Activated CD4-positive, alpha-beta T cell treated with anti-CD3 and anti-CD28 coated beads for 36 hours (primary cell): ENCODE measurements around the gene PEX7. TPM values are rescaled to one million over a fixed set of nuclear protein-coding genes. Genes with fewer than 3 reads are reported as not detected.
"Not testable (repeated sequence)": the region's sequence is repeated elsewhere in the genome, so short reads cannot be mapped to it uniquely, and the experiment has no call there.

ENCODE experiments used
- ATAC-seq: fragments of 200-7000 bp; cut with Tn5 transposase; one replicate; pipeline ENCODE4 v1.10.0; 2021; ENCODE audit warnings: mild to moderate bottlenecking, moderate library complexity
- CTCF ChIA-PET: fragments of 350-600 bp; sonication (Branson Sonifier 250); formaldehyde crosslinking; loops from one replicate; lab custom pipeline; 2021; ENCODE audit warnings: antibody characterized with exemption; lab: Charles Lee
- POLR2A ChIA-PET: fragments of 350-600 bp; sonication (Branson Sonifier 250); formaldehyde crosslinking; loops from one replicate; lab custom pipeline; 2021; ENCODE audit warnings: antibody characterized with exemption, inconsistent platforms; lab: Charles Lee
- DNase-seq: peaks from one replicate; pipeline ENCODE4 v3.0.0-alpha.2; 2020
- H3K27ac Mint-ChIP-seq: one replicate; pipeline ENCODE4 v1.8.0; 2021; ENCODE audit warnings: mixed read lengths
- H3K27me3 Mint-ChIP-seq: one replicate; pipeline ENCODE4 v1.8.0; 2021; ENCODE audit warnings: mixed read lengths
- H3K36me3 Mint-ChIP-seq: one replicate; pipeline ENCODE4 v1.8.0; 2021; ENCODE audit warnings: low read depth, mixed read lengths
- H3K4me1 Mint-ChIP-seq: one replicate; pipeline ENCODE4 v1.8.0; 2021; ENCODE audit warnings: mixed read lengths
- H3K4me3 Mint-ChIP-seq: one replicate; pipeline ENCODE4 v1.8.0; 2021; ENCODE audit warnings: mild to moderate bottlenecking, moderate library complexity, mixed read lengths
- H3K9me3 Mint-ChIP-seq: one replicate; pipeline ENCODE4 v1.8.0; 2021; ENCODE audit warnings: low read depth, mixed read lengths
- intact Hi-C, 2 experiments: fragments of 100-400 bp; cut with DNase I in 1 of 2; cut with micrococcal nuclease in 1 of 2; formaldehyde crosslinking; loops; one replicate each; pipeline versions ENCODE4 v1.14.2 to v1.15.1; 2022 to 2024; cut with DNase I, micrococcal nuclease
- total RNA-seq, 2 experiments: library from RNA; stranded (reverse); gene quantifications; one replicate each; pipeline ENCODE4 v1.2.3, GENCODE V29; 2021

PEX7 gene
- total RNA-seq, 2 experiments from 2014 or later, result 3.6 to 4.9 TPM

- POLR2A ChIA-PET, result no interaction called here
- CTCF ChIA-PET, result interaction anchor here (0.6 to 2.1 kb wide), 2 partner anchors 11 to 418 kb away, joined by 3 to 7 read pairs; partner anchors contain the start of gene MAP3K5
Observed at GRCh38 chr6:136803608-136804007, 18.8 kb upstream of the PEX7 start.

GRCh38 chr6:136809091-136809860, 13.1 kb upstream of the PEX7 start:
- DNase-seq, result no peak
- no peaks in the 10 kb centered on the region for H3K36me3 Mint-ChIP-seq
- ChIA-PET POLR2A (no interaction called here), CTCF (no interaction called here)
- no peak for ATAC-seq
- no peak overlapping the region for H3K4me3 Mint-ChIP-seq
- no peaks in the 10 kb centered on the region for H3K9me3 Mint-ChIP-seq
- no peaks in the 10 kb centered on the region for H3K27me3 Mint-ChIP-seq
- H3K4me1 Mint-ChIP-seq, result no peaks in the 10 kb centered on the region
- intact Hi-C loops, result no loop called here
- no peak overlapping the region for H3K27ac Mint-ChIP-seq

More at GRCh38 chr6:136803608-136804007, 18.8 kb upstream of the PEX7 start:
- Mint-ChIP-seq H3K36me3 (no peaks in the 10 kb centered on the region), H3K4me3 (no peak overlapping the region), H3K4me1 (no peaks in the 10 kb centered on the region), H3K9me3 (no peaks in the 10 kb centered on the region), H3K27ac (no peak overlapping the region), H3K27me3 (peaks cover 2% of the 10 kb centered on the region)
- ATAC-seq (no peak), DNase-seq (no peak)
- intact Hi-C loops, result no loop called here

- DNase-seq (no peak), ATAC-seq (no peak)
- intact Hi-C loops, result no loop called here
- H3K27ac Mint-ChIP-seq, result no peak overlapping the region
- no peaks in the 10 kb centered on the region for H3K9me3 Mint-ChIP-seq
- no peak overlapping the region for H3K4me3 Mint-ChIP-seq
- POLR2A ChIA-PET, result no interaction called here
- H3K36me3 Mint-ChIP-seq, result peaks cover 1% of the 10 kb centered on the region
- H3K4me1 Mint-ChIP-seq, result no peaks in the 10 kb centered on the region
- CTCF ChIA-PET, result interaction anchor here (0.6 to 1.1 kb wide), 3 partner anchors 19 to 732 kb away, joined by 3 read pairs; partner anchors contain the start of gene MAP3K5
- H3K27me3 Mint-ChIP-seq, result no peaks in the 10 kb centered on the region
Observed at GRCh38 chr6:136811272-136811671, 11.1 kb upstream of the PEX7 start.

GRCh38 chr6:136812174-136812573, 10.2 kb upstream of the PEX7 start:
- peaks cover 1% of the 10 kb centered on the region for H3K36me3 Mint-ChIP-seq
- ChIA-PET POLR2A (no interaction called here), CTCF (interaction anchor here (1.1 kb wide), 1 partner anchor 20 kb away, joined by 3 read pairs; the partner anchor contains the start of gene MAP3K5)
- ATAC-seq, result no peak
- H3K9me3 Mint-ChIP-seq, result no peaks in the 10 kb centered on the region
- no peak for DNase-seq
- H3K4me3 Mint-ChIP-seq, result no peak overlapping the region
- no peaks in the 10 kb centered on the region for H3K4me1 Mint-ChIP-seq
- intact Hi-C loops, result no loop called here
- H3K27ac Mint-ChIP-seq, result no peak overlapping the region
- peaks cover 6% of the 10 kb centered on the region for H3K27me3 Mint-ChIP-seq

GRCh38 chr6:136815608-136816007, 6.8 kb upstream of the PEX7 start:
- H3K4me3 Mint-ChIP-seq, intact Hi-C loops, H3K4me1 Mint-ChIP-seq, CTCF ChIA-PET, H3K36me3 Mint-ChIP-seq, H3K9me3 Mint-ChIP-seq, H3K27ac Mint-ChIP-seq, ATAC-seq, DNase-seq, H3K27me3 Mint-ChIP-seq, POLR2A ChIA-PET: not testable (repeated sequence)

- DNase-seq, result no peak
- Mint-ChIP-seq H3K9me3 (no peaks in the 10 kb centered on the region), H3K4me3 (no peak overlapping the region), H3K4me1 (peaks cover 4% of the 10 kb centered on the region), H3K27me3 (peaks cover 6% of the 10 kb centered on the region), H3K27ac (no peak overlapping the region), H3K36me3 (peaks cover 1% of the 10 kb centered on the region)
- ATAC-seq, result no peak
- ChIA-PET CTCF (interaction anchor here (0.6 to 1.2 kb wide), 3 partner anchors 116 to 191 kb away, joined by 3 read pairs; no protein-coding TSS in a partner anchor), POLR2A (no interaction called here)
- intact Hi-C loops, result no loop called here
Observed at GRCh38 chr6:136816656-136817055, 5.7 kb upstream of the PEX7 start.

- CTCF ChIA-PET, result interaction anchor here (1.0 kb wide), 1 partner anchor 176 kb away, joined by 6 read pairs; no protein-coding TSS in a partner anchor
- POLR2A ChIA-PET, result no interaction called here
- intact Hi-C loops, result no loop called here
Observed at GRCh38 chr6:136820561-136820960, 1.8 kb upstream of the PEX7 start.

GRCh38 chr6:136822046-136822375, 381 bp upstream of the PEX7 start:
- Mint-ChIP-seq H3K9me3 (no peaks in the 10 kb centered on the region), H3K4me3 (peak overlapping the region; percentile 82), H3K36me3 (peaks cover 23% of the 10 kb centered on the region), H3K27me3 (peaks cover 2% of the 10 kb centered on the region), H3K4me1 (peaks cover 24% of the 10 kb centered on the region), H3K27ac (peak overlapping the region; percentile 91)
- peak; percentile 52 for DNase-seq
- intact Hi-C loops, result loop anchor here (1.0 to 2.0 kb wide), 10 partner anchors 30 to 1951 kb away; partner anchors contain the start of genes MAP3K5 (in 2 of the 2), CCDC28A (in 1 of the 2), IFNGR1 (in 1 of the 2) and MTFR2 (in 1 of the 2)
- ChIA-PET CTCF (interaction anchor here (0.5 to 3.0 kb wide), 7 partner anchors 16 to 413 kb away, joined by 3 to 22 read pairs (median 3); partner anchors contain the start of gene MAP3K5), POLR2A (interaction anchor here (1.4 kb wide), 1 partner anchor 30 kb away, joined by 4 read pairs; the partner anchor contains the start of gene MAP3K5)
- ATAC-seq, result peak; percentile 2

More at GRCh38 chr6:136820561-136820960, 1.8 kb upstream of the PEX7 start:
- no peak overlapping the region for H3K27ac Mint-ChIP-seq
- DNase-seq (no peak), ATAC-seq (no peak)
- H3K36me3 Mint-ChIP-seq, result peaks cover 13% of the 10 kb centered on the region
- H3K4me1 Mint-ChIP-seq, result peaks cover 22% of the 10 kb centered on the region
- H3K27me3 Mint-ChIP-seq, result peaks cover 6% of the 10 kb centered on the region
- no peaks in the 10 kb centered on the region for H3K9me3 Mint-ChIP-seq
- no peak overlapping the region for H3K4me3 Mint-ChIP-seq

- Mint-ChIP-seq H3K36me3 (peaks cover 28% of the 10 kb centered on the region), H3K4me3 (peak overlapping the region; percentile 82), H3K27me3 (no peaks in the 10 kb centered on the region), H3K27ac (peak overlapping the region; percentile 94), H3K9me3 (no peaks in the 10 kb centered on the region), H3K4me1 (peaks cover 24% of the 10 kb centered on the region)
- CTCF ChIA-PET, result interaction anchor here (1.0 to 3.0 kb wide), 8 partner anchors 15 to 229 kb away, joined by 3 to 22 read pairs (median 4); partner anchors contain the start of gene MAP3K5
- ATAC-seq (no peak), DNase-seq (no peak)
- intact Hi-C loops, result loop anchor here in 1 of 2 experiments (2.0 kb wide), 1 partner anchor 1950 kb away; the partner anchor contains the start of gene CCDC28A
- POLR2A ChIA-PET, result interaction anchor here (0.6 to 1.4 kb wide), 2 partner anchors 31 to 68 kb away, joined by 3 to 4 read pairs; partner anchors contain the start of gene MAP3K5
Observed at GRCh38 chr6:136823128-136823660, 802 bp downstream of the PEX7 start.

GRCh38 chr6:136826216-136826615, 3.8 kb downstream of the PEX7 start:
- CTCF ChIA-PET, result interaction anchor here (0.5 kb wide), 1 partner anchor 653 kb away, joined by 3 read pairs; no protein-coding TSS in a partner anchor
- no peak for DNase-seq
- intact Hi-C loops, result no loop called here

GRCh38 chr6:136831873-136832562, 9.6 kb downstream of the PEX7 start:
- Mint-ChIP-seq H3K27ac (no peak overlapping the region), H3K9me3 (peaks cover 16% of the 10 kb centered on the region), H3K4me1 (peaks cover 2% of the 10 kb centered on the region), H3K36me3 (peaks cover 56% of the 10 kb centered on the region), H3K27me3 (no peaks in the 10 kb centered on the region), H3K4me3 (no peak overlapping the region)
- intact Hi-C loops, result no loop called here
- DNase-seq (no peak), ATAC-seq (no peak)
- ChIA-PET CTCF (interaction anchor here (0.5 kb wide), 1 partner anchor 849 kb away, joined by 3 read pairs; no protein-coding TSS in a partner anchor), POLR2A (no interaction called here)

More at GRCh38 chr6:136826216-136826615, 3.8 kb downstream of the PEX7 start:
- no peak overlapping the region for H3K4me3 Mint-ChIP-seq
- no peaks in the 10 kb centered on the region for H3K27me3 Mint-ChIP-seq
- H3K36me3 Mint-ChIP-seq, result peaks cover 52% of the 10 kb centered on the region
- no peak overlapping the region for H3K27ac Mint-ChIP-seq
- ATAC-seq, result no peak
- POLR2A ChIA-PET, result interaction anchor here (0.6 kb wide), 1 partner anchor 27 kb away, joined by 6 read pairs; no protein-coding TSS in a partner anchor
- H3K4me1 Mint-ChIP-seq, result peaks cover 26% of the 10 kb centered on the region
- H3K9me3 Mint-ChIP-seq, result peaks cover 3% of the 10 kb centered on the region
